ENCODE measurements around the gene CORO6. TPM values are rescaled to one million over a fixed set of nuclear protein-coding genes. Genes with fewer than 3 reads are reported as not detected.

CORO6 gene
- total and polyA plus RNA-seq, 4 donors, result 0.23 to 3.0 (median 0.59) TPM

DNA sequence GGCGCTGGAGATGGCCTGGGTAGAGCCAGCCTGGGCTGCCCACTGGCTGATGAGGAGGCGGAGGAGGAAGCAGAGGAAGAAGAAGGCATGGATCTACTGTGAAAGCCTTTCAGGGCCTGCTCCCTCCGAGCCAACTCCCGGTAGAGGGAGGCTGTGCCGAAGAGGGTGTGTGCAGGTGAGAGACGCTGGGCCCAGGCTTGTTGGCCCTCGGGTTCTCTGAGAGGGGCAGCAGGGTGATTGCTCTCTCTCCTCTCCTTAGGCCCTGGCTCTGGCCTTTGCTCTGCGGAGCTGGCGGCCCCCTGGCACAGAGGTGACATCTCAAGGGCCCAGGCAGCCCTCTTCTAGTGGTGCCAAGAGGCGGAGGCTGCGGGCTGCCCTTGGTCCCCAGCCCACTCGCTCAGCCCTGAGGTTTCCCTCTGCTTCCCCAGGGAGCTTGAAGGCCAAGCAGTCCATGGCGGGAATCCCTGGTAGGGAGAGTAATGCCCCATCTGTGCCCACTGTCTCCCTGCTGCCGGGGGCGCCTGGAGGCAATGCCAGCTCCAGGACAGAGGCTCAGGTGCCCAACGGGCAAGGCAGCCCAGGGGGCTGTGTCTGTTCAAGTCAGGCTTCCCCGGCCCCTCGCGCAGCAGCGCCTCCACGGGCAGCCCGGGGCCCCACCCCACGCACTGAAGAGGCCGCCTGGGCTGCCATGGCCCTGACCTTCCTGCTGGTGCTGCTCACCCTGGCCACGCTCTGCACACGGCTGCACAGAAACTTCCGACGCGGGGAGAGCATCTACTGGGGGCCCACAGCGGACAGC is 50.6 kb downstream of the CORO6 start:
- Histone ChIP-seq H3K4me1 (ENCODE audit: control insufficient read depth in 4 of 4, insufficient read depth in 4 of 4, low read length in 3 of 4) (peaks cover 21 to 65% (median 52%) of the 10 kb centered on the region in 4 donors), H3K9me3 (ENCODE audit: control insufficient read depth in 4 of 4, low read length in 3 of 4) (no peaks in the 10 kb centered on the region), H3K27ac (ENCODE audit: low read depth in 1 of 2, low read length in 2 of 2) (peak overlapping the region; percentile 32 to 72), H3K9ac (ENCODE audit: low read depth in 1 of 2, low read length in 2 of 2) (peak overlapping the region in 1 of 2 donors; percentile 20), H3K27me3 (ENCODE audit: control insufficient read depth in 4 of 4, insufficient read depth in 4 of 4, low read length in 3 of 4) (no peaks in the 10 kb centered on the region), H3K4me3 (ENCODE audit: low read depth in 1 of 3, low read length in 3 of 3) (peak overlapping the region in 1 of 3 donors; percentile 42), H3K36me3 (ENCODE audit: control insufficient read depth in 4 of 4, insufficient read depth in 3 of 4, low read depth in 1 of 4, low read length in 3 of 4) (peaks cover 2 to 11% (median 4%) of the 10 kb centered on the region in 4 donors)
- 52% methylated on average over 30 of the region's 30 CpGs for WGBS
- TF ChIP-seq, protein P1, sequence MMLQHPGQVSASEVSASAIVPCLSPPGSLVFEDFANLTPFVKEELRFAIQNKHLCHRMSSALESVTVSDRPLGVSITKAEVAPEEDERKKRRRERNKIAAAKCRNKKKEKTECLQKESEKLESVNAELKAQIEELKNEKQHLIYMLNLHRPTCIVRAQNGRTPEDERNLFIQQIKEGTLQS (IDR thresholded peaks at IDR 0.05), result no peak
- no peak for TF ChIP-seq HNF4G (IDR thresholded peaks at IDR 0.05)
- TF ChIP-seq TAF1 (conservative IDR thresholded peaks at IDR 0.05), result no peak
- TF ChIP-seq, protein P2, sequence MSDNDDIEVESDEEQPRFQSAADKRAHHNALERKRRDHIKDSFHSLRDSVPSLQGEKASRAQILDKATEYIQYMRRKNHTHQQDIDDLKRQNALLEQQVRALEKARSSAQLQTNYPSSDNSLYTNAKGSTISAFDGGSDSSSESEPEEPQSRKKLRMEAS (IDR thresholded peaks at IDR 0.05), result no peak
- TF ChIP-seq, protein P3, sequence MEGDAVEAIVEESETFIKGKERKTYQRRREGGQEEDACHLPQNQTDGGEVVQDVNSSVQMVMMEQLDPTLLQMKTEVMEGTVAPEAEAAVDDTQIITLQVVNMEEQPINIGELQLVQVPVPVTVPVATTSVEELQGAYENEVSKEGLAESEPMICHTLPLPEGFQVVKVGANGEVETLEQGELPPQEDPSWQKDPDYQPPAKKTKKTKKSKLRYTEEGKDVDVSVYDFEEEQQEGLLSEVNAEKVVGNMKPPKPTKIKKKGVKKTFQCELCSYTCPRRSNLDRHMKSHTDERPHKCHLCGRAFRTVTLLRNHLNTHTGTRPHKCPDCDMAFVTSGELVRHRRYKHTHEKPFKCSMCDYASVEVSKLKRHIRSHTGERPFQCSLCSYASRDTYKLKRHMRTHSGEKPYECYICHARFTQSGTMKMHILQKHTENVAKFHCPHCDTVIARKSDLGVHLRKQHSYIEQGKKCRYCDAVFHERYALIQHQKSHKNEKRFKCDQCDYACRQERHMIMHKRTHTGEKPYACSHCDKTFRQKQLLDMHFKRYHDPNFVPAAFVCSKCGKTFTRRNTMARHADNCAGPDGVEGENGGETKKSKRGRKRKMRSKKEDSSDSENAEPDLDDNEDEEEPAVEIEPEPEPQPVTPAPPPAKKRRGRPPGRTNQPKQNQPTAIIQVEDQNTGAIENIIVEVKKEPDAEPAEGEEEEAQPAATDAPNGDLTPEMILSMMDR (IDR thresholded peaks at IDR 0.05; ENCODE audit: low read depth, low read length, missing input control), result no peak
- TF ChIP-seq RXRA (IDR thresholded peaks at IDR 0.05), result no peak
- TF ChIP-seq, protein P4, sequence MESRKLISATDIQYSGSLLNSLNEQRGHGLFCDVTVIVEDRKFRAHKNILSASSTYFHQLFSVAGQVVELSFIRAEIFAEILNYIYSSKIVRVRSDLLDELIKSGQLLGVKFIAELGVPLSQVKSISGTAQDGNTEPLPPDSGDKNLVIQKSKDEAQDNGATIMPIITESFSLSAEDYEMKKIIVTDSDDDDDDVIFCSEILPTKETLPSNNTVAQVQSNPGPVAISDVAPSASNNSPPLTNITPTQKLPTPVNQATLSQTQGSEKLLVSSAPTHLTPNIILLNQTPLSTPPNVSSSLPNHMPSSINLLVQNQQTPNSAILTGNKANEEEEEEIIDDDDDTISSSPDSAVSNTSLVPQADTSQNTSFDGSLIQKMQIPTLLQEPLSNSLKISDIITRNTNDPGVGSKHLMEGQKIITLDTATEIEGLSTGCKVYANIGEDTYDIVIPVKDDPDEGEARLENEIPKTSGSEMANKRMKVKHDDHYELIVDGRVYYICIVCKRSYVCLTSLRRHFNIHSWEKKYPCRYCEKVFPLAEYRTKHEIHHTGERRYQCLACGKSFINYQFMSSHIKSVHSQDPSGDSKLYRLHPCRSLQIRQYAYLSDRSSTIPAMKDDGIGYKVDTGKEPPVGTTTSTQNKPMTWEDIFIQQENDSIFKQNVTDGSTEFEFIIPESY (IDR thresholded peaks at IDR 0.05), result no peak
- TF ChIP-seq SP1 (IDR thresholded peaks at IDR 0.05), result no peak
- TF ChIP-seq, protein P5, sequence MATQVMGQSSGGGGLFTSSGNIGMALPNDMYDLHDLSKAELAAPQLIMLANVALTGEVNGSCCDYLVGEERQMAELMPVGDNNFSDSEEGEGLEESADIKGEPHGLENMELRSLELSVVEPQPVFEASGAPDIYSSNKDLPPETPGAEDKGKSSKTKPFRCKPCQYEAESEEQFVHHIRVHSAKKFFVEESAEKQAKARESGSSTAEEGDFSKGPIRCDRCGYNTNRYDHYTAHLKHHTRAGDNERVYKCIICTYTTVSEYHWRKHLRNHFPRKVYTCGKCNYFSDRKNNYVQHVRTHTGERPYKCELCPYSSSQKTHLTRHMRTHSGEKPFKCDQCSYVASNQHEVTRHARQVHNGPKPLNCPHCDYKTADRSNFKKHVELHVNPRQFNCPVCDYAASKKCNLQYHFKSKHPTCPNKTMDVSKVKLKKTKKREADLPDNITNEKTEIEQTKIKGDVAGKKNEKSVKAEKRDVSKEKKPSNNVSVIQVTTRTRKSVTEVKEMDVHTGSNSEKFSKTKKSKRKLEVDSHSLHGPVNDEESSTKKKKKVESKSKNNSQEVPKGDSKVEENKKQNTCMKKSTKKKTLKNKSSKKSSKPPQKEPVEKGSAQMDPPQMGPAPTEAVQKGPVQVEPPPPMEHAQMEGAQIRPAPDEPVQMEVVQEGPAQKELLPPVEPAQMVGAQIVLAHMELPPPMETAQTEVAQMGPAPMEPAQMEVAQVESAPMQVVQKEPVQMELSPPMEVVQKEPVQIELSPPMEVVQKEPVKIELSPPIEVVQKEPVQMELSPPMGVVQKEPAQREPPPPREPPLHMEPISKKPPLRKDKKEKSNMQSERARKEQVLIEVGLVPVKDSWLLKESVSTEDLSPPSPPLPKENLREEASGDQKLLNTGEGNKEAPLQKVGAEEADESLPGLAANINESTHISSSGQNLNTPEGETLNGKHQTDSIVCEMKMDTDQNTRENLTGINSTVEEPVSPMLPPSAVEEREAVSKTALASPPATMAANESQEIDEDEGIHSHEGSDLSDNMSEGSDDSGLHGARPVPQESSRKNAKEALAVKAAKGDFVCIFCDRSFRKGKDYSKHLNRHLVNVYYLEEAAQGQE (IDR thresholded peaks at IDR 0.05), result no peak
- no peak for DNase-seq (ENCODE audit: low spot score)

DNA sequence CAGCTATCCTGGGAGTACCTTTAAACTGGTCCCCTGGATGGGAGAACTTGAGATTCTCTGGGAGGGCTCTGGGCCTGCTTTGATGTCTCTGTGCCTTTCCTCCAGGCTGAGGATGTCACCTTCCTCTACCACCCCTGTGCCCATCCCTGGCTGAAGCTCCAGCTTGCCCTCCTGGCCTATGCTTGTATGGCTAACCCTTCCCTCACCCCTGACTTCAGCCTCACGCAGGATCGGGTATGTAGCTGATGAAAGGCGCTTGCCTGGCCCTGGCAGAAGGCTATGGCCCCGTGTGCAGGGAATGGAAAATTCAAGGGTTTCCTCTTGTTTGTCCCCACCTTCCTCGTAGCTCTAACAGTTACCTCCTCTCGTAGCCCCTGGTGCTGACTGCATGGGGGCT is 51.2 kb downstream of the CORO6 start:
- TF ChIP-seq HNF4A (conservative IDR thresholded peaks at IDR 0.05), result no peak
- TF ChIP-seq, protein P2 (IDR thresholded peaks at IDR 0.05), result no peak
- TF ChIP-seq JUND (IDR thresholded peaks at IDR 0.05), result no peak
- TF ChIP-seq RAD21 (IDR thresholded peaks at IDR 0.05), result no peak
- TF ChIP-seq YY1 (IDR thresholded peaks at IDR 0.05), result no peak
- TF ChIP-seq, protein P4 (IDR thresholded peaks at IDR 0.05), result no peak
- no peak for TF ChIP-seq FOXA1 (IDR thresholded peaks at IDR 0.05)
- TF ChIP-seq, protein P1 (IDR thresholded peaks at IDR 0.05), result no peak
- TF ChIP-seq NR2F2 (IDR thresholded peaks at IDR 0.05), result no peak
- TF ChIP-seq RXRA (IDR thresholded peaks at IDR 0.05), result no peak
- TF ChIP-seq TAF1 (conservative IDR thresholded peaks at IDR 0.05), result no peak
- TF ChIP-seq, protein P3 (IDR thresholded peaks at IDR 0.05; ENCODE audit: low read depth, low read length, missing input control), result no peak
- Histone ChIP-seq H3K36me3 (ENCODE audit: control insufficient read depth in 4 of 4, insufficient read depth in 3 of 4, low read depth in 1 of 4, low read length in 3 of 4) (peaks cover 2 to 7% (median 4%) of the 10 kb centered on the region in 4 donors), H3K9me3 (ENCODE audit: control insufficient read depth in 4 of 4, low read length in 3 of 4) (no peaks in the 10 kb centered on the region), H3K4me3 (ENCODE audit: low read depth in 1 of 3, low read length in 3 of 3) (no peak overlapping the region), H3K9ac (ENCODE audit: low read depth in 1 of 2, low read length in 2 of 2) (no peak overlapping the region), H3K27me3 (ENCODE audit: control insufficient read depth in 4 of 4, insufficient read depth in 4 of 4, low read length in 3 of 4) (no peaks in the 10 kb centered on the region), H3K4me1 (ENCODE audit: control insufficient read depth in 4 of 4, insufficient read depth in 4 of 4, low read length in 3 of 4) (peaks cover 21 to 66% (median 53%) of the 10 kb centered on the region in 4 donors), H3K27ac (ENCODE audit: low read depth in 1 of 2, low read length in 2 of 2) (no peak overlapping the region)
- WGBS, result 94% methylated on average over 6 of the region's 6 CpGs
- DNase-seq (ENCODE audit: low spot score), result no peak
